Stimulated activated CD4-positive, alpha-beta T cell treated with anti-CD3 and anti-CD28 coated beads, Interleukin-1b, Interleukin-23, amount 100 ng/mL, for 48 hours (primary cell): ENCODE data around the gene SRM.
A peak's percentile ranks its signal among the peaks of the same experiment; 100 is the strongest.
"Not testable (repeated sequence)": the region's sequence is repeated elsewhere in the genome, so short reads cannot be mapped to it uniquely, and the experiment has no call there.

Experiments
- DNase-seq: peaks from one replicate; pipeline ENCODE4 v3.0.0-alpha.2; 2020

SRM gene

GRCh38 chr1:11044086-11044848 lies 15.6 kb downstream of the SRM start:
- DNase-seq, result no peak

GRCh38 chr1:11042995-11043874 lies 16.6 kb downstream of the SRM start:
- DNase-seq, result no peak

- DNase-seq, result no peak
Observed at GRCh38 chr1:11042065-11042464, 17.8 kb downstream of the SRM start.

- no peak for DNase-seq
Observed at GRCh38 chr1:11041048-11041447, 18.8 kb downstream of the SRM start.

GRCh38 chr1:11040105-11040429 lies 19.8 kb downstream of the SRM start:
- not testable (repeated sequence) for DNase-seq

GRCh38 chr1:11039351-11040104 lies 20.3 kb downstream of the SRM start:
- no peak for DNase-seq

GRCh38 chr1:11037740-11038182 lies 22.1 kb downstream of the SRM start:
- peak; percentile 86 for DNase-seq

- DNase-seq, result not testable (repeated sequence)
Observed at GRCh38 chr1:11037019-11037739, 22.6 kb downstream of the SRM start.

- no peak for DNase-seq
Observed at GRCh38 chr1:11031624-11032262, 28.1 kb downstream of the SRM start.

- DNase-seq, result no peak
Observed at GRCh38 chr1:11030865-11031264, 29.0 kb downstream of the SRM start.

- no peak for DNase-seq
Observed at GRCh38 chr1:11028018-11028417, 31.8 kb downstream of the SRM start.

GRCh38 chr1:11027316-11027715 lies 32.5 kb downstream of the SRM start:
- DNase-seq, result no peak

- DNase-seq, result no peak
Observed at GRCh38 chr1:11026903-11027302, 32.9 kb downstream of the SRM start.

- DNase-seq, result no peak
Observed at GRCh38 chr1:11026052-11026451, 33.8 kb downstream of the SRM start.

- no peak for DNase-seq
Observed at GRCh38 chr1:11025618-11026017, 34.2 kb downstream of the SRM start.

GRCh38 chr1:11024874-11025203 lies 35.0 kb downstream of the SRM start:
- no peak for DNase-seq

GRCh38 chr1:11024154-11024873 lies 35.5 kb downstream of the SRM start:
- DNase-seq, result no peak

GRCh38 chr1:11023201-11023600 lies 36.6 kb downstream of the SRM start:
- no peak for DNase-seq

- DNase-seq, result no peak
Observed at GRCh38 chr1:11019971-11020370, 39.8 kb downstream of the SRM start.

- DNase-seq, result not testable (repeated sequence)
Observed at GRCh38 chr1:11019358-11019757, 40.5 kb downstream of the SRM start.

GRCh38 chr1:11013160-11013531 lies 46.7 kb downstream of the SRM start:
- DNase-seq, result no peak
